ENCODE measurements around the gene HSPA4.

- no peak for TF ChIP-seq POLR2AphosphoS5 (IDR thresholded peaks at IDR 0.05; ENCODE audit: insufficient read depth in 1 of 2, low read depth in 1 of 2)
- no peak for TF ChIP-seq CTCF (IDR thresholded peaks at IDR 0.05)
- TF ChIP-seq POLR2A (IDR thresholded peaks at IDR 0.05) = no peak
Measured at GRCh38 chr5:133123297-133123696, 71.5 kb downstream of the HSPA4 start.

Measured in vagina (tissue), 2 donors.